Central memory CD4-positive, alpha-beta T cell (primary cell): ENCODE data around the gene VSIG8.
A peak's percentile ranks its signal among the peaks of the same experiment; 100 is the strongest.

Experiments used
- DNase-seq: peaks from one replicate; pipeline ENCODE4 v3.0.0; 2022

The VSIG8 gene

DNA sequence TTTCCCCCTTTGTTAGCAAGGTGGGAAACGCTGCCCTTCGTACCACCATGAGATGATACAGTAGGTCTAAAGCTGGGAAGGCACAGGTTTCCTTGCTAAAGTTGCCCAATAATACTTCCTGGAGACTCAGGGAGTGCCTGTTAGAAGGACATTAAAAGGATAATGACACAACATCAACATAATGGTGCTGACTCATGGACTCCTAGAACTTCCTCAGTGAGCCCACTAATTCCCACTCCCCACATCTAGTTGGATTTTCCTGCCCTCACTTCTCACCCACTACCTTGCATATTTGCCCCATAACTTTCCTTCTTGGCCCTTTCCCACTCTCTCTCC lies 20.0 kb upstream of the VSIG8 start:
- DNase-seq = no peak

DNA sequence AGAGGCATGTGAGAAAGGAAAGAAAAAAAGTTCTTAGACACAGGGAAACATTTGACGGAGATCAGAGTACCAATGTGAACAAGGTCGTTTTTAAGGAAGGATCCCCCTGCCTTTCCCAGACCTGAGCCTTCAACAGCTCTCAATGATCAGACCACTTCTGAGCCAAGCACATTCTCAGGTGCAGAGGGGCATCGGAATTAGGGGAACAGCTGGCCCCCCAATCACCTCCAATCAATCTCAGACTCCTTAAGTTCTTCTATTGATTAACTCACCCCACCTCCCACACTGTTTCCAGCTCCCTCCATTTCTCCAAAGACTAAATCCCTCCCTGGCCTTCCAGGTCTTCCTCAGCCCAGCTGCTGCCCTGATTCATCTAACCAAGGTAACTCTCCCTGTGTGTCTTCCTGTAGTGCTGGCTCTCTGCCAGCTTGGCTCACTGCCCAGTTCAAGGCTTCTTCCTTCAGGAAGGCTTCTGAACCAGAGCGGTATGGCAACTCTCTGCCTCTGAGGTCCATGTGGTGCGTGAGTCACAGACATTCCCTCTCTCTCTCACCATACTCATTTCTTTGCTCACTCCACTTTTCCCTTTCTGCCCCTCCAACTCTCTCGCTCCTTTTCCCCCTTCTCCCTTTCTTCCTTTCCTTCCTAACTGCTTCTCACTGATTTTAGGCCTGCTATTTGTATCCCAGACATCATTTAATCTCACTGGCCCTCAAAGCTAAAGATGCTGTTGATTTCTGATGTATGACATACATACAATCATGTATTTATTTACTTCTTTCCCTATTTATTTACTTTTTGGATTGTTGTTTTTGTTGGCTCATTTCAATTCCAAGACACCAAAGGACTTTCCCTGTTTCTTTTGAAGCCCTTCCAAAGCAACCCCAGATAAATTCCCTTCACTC lies 19.4 kb upstream of the VSIG8 start:
- DNase-seq = peak; percentile 33

DNA sequence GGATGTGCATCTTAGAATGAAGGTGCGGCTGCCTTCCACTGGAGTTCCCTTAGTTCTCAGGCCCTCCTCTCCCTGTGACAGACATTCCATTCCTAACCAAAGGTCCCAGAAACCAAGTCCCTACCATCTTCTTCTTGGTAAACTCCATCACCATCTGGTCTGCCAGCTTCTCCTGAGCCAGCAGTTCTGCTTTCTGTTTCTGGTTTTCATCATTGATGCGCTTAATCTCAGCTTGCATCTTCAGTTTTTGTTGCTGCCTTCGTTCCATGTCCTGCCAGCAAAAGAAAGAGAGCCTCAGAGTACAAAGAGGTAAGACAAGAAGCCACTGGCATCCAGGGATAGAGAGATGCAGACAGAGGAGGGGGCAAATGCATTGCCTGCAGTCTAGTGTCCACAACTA lies 18.0 kb upstream of the VSIG8 start:
- no peak for DNase-seq

DNA sequence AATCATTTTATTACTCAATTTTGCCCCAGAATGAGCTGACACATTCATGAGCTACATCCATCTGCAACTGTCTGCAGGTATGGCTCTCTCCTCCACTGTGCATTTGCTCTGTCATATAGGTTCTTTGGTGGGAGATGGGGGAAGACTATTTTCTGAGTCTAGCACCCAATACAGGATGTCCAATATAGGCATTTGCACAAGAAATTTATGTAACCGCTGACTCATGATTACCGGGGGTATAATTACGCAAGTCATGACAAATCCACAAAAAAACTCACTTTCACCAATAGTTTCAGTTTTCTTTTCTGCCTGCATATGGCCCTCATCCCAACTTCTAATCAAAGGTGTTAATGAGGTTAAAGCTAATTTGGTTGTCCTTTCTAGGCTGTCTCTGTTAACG lies 17.5 kb upstream of the VSIG8 start:
- no peak for DNase-seq

DNA sequence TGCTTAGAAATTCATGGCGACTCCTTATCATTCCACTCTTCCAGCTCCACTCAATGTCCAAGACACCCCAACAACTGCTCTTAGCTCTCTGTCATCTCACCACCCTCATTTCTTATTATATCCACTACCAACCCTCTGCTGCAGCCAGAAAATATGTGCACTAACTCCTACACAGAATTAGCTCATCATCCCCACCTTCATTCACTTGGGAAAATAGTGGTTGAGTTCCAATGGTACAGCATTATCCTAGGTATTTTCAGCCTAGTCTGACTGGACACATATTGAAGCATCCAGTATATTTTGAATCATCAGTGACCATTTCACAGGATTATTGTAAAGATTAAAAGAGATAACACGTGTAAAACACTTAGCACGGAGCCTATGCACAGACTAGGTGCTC lies 16.7 kb upstream of the VSIG8 start:
- DNase-seq = no peak

DNA sequence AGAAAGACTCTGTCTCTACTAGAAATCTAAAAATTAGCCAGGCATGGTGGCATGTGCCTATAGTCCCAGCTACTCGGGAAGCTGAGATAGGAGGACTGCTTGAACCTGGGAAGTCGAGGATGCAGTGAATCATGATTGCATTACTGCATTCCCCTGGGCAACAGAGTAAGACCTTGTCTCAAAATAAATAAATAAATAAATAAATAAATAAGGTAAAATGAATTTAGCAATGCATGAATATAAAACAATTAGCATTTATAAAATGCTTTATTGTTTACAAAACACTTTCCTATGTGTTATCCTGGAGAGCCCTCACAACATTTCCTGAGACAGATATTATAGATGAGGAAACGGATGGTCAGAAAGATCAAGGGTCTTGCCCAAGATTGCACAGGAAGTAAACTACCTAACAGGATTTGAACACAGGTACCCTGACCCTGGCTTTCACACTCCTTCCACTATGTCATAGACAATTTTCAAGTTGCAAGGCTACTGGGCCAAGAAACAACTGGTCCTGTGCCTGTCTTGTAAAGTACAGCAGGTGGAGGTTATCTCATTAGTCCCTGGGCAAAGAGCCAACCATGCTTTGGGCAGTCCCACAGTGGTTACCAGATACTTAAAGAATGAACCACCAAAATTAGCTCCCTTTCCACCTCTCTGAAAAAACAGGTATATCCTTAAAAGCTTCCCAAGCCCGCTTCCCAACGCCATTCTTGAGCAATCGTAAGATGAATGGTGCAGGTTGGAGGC lies 15.4 kb upstream of the VSIG8 start:
- DNase-seq = no peak

DNA sequence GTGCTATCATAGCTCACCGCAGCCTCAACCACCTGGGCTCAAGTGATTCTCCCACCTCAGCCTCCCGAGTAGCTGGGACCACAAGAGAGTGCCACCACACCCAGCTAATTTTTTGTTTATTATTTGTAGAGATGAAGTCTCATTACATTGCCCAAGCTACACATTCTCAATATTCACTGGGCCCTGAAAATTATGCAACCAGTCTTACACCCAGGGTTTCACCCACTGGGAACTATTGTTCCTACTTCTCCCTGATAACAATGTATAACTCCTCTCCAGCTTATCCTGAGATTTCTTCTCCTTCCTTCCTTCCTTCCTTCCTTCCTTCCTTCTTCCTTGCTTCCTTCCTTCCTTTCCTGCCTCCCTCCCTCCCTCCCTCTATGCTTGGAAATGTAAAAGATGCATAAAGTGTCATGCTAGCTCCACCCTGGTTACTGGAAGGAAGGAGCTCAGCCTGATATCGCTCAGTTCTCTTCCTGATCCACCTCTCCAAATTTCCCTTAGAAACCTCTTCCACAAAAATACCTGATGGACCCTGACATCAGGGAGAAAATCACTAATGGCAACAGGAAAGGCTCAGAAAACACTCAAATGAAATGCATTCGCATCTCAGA lies 11.2 kb upstream of the VSIG8 start:
- no peak for DNase-seq

DNA sequence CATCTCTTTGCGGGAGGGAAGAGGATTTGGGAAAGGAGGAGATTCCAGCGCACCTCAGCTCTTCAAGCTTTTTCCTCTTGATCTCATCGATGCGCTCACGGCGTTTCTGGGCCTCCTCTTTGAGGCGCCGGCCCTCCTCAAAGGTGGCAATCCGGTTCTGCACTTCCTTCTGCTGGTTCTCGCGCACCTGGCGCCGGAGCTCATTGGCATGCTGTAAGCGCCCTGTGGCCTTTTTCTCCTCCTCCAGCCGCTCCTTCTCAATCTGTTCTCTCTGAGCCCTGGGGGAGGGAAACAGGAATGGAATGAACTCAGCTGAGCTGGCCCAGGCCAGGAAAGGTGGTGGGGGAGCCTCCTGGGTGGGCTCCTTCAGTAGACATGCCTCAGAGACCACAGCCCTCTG lies 10.4 kb upstream of the VSIG8 start:
- DNase-seq = no peak

DNA sequence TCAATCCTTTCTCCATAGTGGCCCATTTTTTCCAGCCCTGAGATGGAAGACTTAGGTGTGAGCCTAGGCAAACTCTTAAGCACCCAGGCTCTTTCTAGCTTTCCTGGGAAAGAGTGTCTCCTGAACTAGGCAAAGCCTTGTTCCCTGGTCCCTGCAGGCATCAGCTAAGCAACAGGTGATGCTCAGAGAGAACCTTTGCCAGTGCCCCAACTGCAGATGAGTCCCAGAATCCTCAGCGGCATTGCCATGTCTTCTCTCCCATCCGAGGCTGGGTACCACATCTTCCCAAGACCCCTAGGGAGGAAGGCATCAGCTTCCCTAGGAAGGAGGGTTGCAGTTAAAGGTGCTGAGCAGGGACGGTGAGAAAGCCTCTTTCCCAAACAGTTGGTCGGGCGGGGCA lies 8.2 kb upstream of the VSIG8 start:
- no peak for DNase-seq

DNA sequence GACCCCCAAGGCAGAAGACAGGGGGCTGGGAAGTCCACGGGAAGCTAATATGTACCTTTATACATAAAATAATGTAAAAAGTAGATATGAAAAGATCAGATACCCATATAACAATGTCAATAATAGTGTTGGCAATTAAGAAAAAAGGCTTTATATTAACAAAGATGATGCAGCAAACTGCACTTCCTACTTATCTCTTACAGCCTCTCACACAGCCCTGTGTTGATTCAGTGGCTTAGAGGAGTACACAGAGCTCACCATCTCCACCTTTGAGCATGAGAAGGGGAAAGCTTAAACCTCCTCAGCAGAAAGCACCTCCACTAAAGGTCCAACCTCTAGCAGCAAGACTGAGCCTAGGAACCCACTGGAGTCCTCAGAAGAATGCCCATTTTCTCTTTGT lies 7.2 kb upstream of the VSIG8 start:
- no peak for DNase-seq

DNA sequence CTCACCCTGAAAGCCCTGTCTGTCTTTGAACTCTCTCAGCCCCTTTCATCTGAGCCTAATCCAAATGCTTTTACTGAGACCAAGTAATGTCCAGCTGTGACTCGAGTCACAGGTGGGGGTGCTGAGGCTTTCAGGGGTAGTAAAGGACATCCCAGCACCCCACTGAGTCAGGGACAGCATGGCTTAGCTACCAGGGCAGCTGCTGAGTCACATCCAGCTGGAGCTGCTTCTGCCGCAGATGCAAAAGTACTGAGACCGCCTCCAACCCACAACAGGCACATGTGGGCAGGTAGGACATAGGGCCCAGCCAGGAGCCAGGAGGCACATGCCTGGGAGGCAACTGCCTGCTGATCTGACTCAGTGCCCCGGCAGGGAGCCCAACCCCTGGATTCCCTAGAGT lies 6.7 kb upstream of the VSIG8 start:
- no peak for DNase-seq

DNA sequence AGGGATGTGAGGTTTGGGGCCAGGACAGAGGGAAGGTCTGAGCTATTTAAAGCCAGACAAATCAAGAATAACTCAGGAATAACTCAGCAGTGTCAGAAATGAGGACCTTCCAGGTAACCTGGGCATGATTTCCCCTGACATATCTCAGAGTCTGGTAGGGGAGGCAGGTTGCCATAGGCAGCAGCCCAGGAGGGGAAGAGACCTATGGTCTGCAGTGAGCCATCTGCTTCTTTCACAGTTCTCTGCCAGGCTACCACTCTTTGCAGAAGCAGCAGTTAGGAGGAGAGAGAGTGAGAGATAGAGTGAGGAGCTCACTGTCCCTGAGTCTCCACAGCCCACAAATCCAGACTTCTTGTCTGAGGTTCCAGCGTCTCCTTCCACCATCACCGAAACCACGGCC lies 6.3 kb upstream of the VSIG8 start:
- DNase-seq = no peak

DNA sequence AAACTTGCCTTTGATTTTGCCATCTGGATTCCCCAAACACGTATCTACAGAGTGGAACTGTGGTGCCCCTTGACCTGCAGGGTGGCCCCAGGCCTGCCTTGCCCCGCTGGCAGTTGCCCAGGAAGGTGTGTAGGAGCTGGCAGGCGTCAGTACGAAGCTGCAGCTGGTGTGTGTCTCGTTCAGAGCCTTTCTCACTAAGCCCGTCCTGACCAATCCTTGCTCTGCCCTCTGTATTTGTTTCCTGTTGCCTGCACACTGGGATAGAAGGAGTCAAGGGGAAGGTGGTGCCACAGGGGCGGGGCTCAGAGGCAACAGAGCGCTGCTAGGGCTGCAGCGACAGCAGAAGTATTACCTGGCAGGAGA lies 5.2 kb upstream of the VSIG8 start:
- no peak for DNase-seq

DNA sequence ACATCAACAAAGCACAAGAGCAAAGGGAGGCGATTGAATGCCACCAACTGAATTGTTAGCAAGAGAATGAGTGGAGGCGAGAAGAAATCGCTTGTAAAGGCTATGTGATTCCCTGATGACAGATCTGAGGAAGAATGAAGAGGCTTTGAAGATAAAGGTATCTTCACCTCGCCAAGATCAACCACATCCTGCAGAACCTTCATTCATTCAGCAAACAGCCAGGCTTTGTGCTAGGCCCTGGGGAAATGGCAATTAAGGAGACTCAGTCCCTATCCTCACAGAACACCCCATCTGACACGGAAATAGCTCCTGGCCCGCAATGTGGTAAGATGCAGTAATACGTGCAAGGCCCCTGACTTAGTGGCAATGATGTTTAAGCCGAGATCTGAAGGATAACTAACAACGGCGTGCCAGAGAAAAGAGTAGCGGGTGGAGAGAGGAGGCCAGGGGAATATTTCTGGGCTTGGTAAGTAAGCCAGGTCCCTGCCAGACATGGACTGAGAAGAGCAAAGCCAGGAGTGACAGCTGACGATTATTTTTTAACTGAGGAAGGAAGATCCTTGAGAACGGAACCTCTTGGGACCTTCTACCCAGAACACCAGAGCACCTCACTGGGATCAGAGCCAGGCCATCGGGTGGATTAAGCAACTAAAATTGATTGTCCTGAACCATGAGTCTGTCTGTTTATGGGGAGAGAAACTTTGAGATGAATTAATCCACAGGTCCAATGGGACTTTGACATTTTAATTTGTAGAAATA lies 4.6 kb upstream of the VSIG8 start:
- DNase-seq = no peak

DNA sequence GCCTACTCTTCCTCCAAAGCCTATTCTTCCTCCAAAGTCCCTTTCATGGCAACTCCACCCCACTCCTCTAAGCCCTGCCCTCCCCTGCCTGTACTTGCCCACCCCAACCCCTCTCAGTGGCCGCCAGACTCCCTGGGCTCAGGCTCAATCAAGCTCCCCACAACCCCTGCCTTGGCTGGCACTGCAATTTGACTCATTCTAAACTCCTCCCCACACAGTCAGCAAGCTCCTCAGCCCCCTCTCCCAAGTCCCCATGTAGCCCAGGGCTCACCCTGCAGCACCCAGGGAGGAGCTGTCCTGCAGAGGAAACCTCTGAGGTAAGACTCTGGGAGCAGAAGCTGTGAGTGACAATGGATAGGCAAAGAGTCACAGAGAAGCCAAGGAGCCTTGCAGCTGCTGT lies 3.6 kb upstream of the VSIG8 start:
- no peak for DNase-seq

DNA sequence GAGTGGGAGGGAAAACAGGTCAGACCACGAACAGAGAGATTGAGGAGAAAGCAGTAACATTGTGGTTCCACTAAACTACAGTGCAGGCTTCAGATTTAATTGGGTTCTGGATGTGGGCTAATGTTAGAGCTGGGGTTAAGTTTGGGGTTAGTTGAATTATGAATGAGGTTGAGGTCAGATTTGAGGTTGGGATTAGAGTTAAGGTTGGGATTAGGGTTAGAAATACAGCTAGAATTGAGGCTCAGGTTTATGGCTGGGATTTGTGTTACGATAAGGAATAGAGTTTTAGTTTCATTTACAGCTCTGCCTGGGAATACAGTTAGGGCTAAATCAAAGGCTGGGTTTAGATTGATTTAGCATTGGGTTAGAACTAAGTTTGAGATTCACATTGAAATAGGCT lies 1.8 kb upstream of the VSIG8 start:
- DNase-seq = no peak

DNA sequence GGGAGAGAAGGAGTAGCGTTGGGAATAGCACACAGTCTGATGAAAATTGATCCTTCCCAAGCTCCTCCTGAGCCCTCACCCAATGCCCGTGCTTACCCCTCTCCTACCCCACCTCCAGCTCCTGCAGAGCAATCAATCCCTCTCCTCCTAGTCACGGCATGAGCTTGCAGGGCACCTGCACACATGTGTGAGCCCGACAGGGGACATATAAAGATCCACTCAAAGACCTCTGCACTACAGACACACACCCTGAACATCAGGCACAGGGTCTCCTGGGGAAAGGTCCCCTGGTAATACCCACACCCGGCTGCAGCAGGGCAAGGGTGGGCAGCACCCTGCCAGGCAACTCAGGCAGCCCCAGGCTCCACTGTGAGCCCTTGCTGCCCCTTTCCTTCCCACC lies 426 bp downstream of the VSIG8 start:
- DNase-seq = no peak

DNA sequence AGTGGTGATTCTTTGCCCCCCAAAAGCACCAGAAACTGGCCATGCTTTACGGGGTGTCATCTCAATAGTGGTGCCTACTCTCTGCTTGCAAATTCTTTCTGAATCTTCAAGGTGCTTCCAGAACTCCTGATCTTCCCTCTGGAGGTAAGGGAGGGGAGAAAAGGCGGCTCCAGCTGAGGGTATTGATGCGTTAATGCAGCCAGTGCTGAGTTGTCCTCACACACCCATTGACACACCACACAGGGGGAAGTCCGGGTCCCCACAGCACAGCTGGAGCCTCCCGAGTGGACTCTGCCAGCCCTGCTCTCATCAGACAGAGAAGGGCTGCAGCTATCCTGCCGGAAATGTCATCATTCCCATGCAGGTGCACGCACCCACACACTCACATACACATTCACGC lies 1.2 kb downstream of the VSIG8 start:
- no peak for DNase-seq

DNA sequence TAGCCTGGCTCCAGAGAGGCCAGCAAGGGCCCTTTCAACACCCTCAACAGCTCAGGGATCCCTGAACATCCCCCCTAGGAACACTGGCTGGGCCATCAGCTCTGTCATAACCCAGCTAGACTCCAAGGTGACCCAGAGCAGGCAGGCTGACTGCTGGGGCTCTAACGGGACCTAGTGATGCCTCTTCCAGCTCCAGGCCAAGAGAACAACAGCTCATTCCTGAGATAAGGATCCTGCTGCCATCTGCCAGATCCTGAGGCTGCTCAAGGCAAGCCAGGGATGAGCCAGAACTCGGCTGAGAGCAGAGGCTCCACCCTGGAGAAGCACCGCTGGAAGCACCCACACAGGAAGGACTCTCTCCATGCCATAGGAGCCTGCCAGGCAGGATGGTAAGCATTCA lies 2.0 kb downstream of the VSIG8 start:
- DNase-seq = no peak

DNA sequence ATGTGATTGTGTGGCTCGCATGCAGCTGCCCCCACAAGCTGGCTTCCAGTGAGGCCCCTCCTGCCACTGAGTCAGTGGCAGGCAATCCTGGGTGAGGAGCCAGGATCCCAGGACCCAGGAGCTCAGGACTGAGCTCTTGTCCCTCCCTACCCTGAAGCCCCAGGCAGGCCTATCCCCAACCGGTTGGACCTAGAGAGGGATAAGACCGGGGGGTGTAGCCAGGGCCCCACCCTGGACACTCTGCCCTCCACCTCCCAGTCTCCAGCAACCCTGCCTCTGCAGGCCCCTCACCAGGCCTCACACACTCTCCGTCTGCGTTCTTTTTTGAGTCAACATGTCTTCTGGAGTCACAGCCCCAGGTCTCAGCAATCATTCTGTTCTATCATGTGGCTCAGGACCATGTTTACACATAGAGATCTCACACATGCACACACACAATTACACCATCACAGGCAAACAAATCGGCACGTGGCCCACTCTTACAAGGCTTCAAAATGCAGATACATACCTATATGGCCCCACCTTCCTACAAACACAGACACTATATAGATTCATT lies 2.6 kb downstream of the VSIG8 start:
- DNase-seq = no peak

DNA sequence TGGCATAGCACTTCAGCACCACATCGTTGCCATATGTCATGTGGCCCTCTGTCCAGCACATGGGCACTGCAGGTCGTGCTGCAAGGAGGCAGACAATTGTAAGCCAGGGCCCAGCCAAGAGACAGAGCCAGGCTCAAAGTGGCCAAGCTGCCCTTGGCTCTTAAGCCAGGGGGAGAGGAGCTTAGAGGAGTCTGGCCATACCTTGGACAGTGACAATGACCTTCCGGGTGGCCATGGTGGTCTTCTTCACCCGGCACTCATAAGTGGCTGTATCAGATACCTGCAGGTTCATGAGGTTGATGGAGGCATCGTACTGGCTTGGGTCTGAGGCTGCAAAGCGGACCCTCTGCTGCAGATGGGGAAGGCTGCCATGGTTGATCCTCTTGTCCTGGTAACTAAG lies 4.6 kb downstream of the VSIG8 start:
- no peak for DNase-seq

DNA sequence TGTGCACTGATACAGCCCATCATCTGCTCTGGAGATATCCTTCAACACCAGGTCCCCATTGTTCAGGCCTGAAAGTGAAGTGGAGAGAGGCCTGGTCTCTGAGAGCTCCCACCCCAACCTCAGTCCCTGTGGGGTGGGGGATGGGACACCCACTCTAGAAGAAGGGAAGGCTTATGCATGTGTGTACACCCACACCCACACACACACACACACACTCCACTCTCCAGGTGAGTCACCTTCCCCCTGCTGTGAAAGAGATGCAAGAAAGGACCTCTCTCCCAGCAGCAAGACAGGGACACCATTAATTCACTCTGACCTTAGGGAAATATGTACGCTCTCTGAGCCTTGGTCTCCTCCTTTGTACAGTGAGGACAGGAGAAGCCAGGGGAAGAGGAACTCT lies 5.9 kb downstream of the VSIG8 start:
- no peak for DNase-seq

DNA sequence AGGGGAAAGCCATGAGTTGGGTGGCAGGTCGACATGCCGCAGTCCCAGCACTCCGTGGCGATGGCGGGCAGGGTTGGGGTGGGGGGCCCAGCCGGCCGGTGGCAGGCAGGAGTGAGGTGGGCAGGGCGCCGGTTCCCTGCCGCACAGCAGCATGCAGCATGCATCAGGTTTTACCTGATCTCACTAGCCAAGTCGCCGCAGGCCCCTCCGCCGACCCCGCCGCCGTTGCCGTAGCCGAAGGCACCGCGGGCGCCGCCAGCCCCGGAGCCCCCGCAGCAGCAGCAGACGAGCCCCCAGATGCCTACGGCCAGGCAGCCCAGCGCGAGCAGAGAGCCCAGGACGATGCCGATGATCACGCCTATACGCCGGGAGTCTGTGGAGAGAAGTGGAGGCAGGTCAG lies 6.7 kb downstream of the VSIG8 start:
- no peak for DNase-seq
